ENCODE data around the gene GPC6.

- TF ChIP-seq CTCF (conservative IDR thresholded peaks at IDR 0.05; ENCODE audit: low read length) (no peak), EZH2phosphoT487 (IDR thresholded peaks at IDR 0.05; ENCODE audit: borderline replicate concordance) (no peak)
These were observed 273.4 kb downstream of the GPC6 start for GRCh38 chr13:93499991-93500390.
